ENCODE data around the gene CPZ. TPM values are rescaled to one million over a fixed set of nuclear protein-coding genes. Genes with fewer than 3 reads are reported as not detected.

The CPZ gene
- total RNA-seq, 2 experiments from 2014 or later = not detected

GRCh38 chr4:8549352-8549931, 43.1 kb upstream of the CPZ start:
- DNase-seq (no peak), ATAC-seq (no peak)
- no peak overlapping the region for H3K4me3 Mint-ChIP-seq
- no peaks in the 10 kb centered on the region for H3K4me1 Mint-ChIP-seq
- intact Hi-C loops (cut with DNase I, micrococcal nuclease) = no loop called here
- no peak overlapping the region for H3K27ac Mint-ChIP-seq
- CTCF ChIA-PET = interaction anchor here (1.1 kb wide), 1 partner anchor 80 kb away, joined by 4 read pairs; no protein-coding TSS in a partner anchor
- POLR2A ChIA-PET = no interaction called here
- no peaks in the 10 kb centered on the region for H3K27me3 Mint-ChIP-seq
- H3K36me3 Mint-ChIP-seq (ENCODE audit: low read depth) = no peaks in the 10 kb centered on the region
- no peaks in the 10 kb centered on the region for H3K9me3 Mint-ChIP-seq (ENCODE audit: low read depth)

GRCh38 chr4:8550691-8551090, 41.9 kb upstream of the CPZ start:
- intact Hi-C loops (cut with DNase I, micrococcal nuclease) = no loop called here
- H3K9me3 Mint-ChIP-seq (ENCODE audit: low read depth) = no peaks in the 10 kb centered on the region
- DNase-seq = no peak
- ATAC-seq = no peak
- no peaks in the 10 kb centered on the region for H3K4me1 Mint-ChIP-seq
- ChIA-PET POLR2A (no interaction called here), CTCF (no interaction called here)
- no peaks in the 10 kb centered on the region for H3K27me3 Mint-ChIP-seq
- H3K27ac Mint-ChIP-seq = no peak overlapping the region
- H3K36me3 Mint-ChIP-seq (ENCODE audit: low read depth) = no peaks in the 10 kb centered on the region
- H3K4me3 Mint-ChIP-seq = no peak overlapping the region

- no peaks in the 10 kb centered on the region for H3K4me1 Mint-ChIP-seq
- no peak for DNase-seq
- no peaks in the 10 kb centered on the region for H3K9me3 Mint-ChIP-seq (ENCODE audit: low read depth)
- CTCF ChIA-PET = no interaction called here
- H3K4me3 Mint-ChIP-seq = no peak overlapping the region
- no peak overlapping the region for H3K27ac Mint-ChIP-seq
- ATAC-seq = no peak
- intact Hi-C loops (cut with DNase I, micrococcal nuclease) = no loop called here
- no peaks in the 10 kb centered on the region for H3K36me3 Mint-ChIP-seq (ENCODE audit: low read depth)
- POLR2A ChIA-PET = no interaction called here
- no peaks in the 10 kb centered on the region for H3K27me3 Mint-ChIP-seq
Observed at GRCh38 chr4:8552024-8552423, 40.5 kb upstream of the CPZ start.

GRCh38 chr4:8552581-8553205, 39.9 kb upstream of the CPZ start:
- DNase-seq (no peak), ATAC-seq (no peak)
- ChIA-PET POLR2A (no interaction called here), CTCF (no interaction called here)
- Mint-ChIP-seq H3K4me1 (no peaks in the 10 kb centered on the region), H3K27ac (no peak overlapping the region), H3K27me3 (no peaks in the 10 kb centered on the region), H3K4me3 (no peak overlapping the region), H3K9me3 (ENCODE audit: low read depth) (no peaks in the 10 kb centered on the region), H3K36me3 (ENCODE audit: low read depth) (no peaks in the 10 kb centered on the region)
- intact Hi-C loops (cut with DNase I, micrococcal nuclease) = no loop called here

- Mint-ChIP-seq H3K4me1 (no peaks in the 10 kb centered on the region), H3K9me3 (ENCODE audit: low read depth) (no peaks in the 10 kb centered on the region), H3K27me3 (no peaks in the 10 kb centered on the region), H3K4me3 (no peak overlapping the region), H3K27ac (no peak overlapping the region), H3K36me3 (ENCODE audit: low read depth) (no peaks in the 10 kb centered on the region)
- POLR2A ChIA-PET = no interaction called here
- CTCF ChIA-PET = interaction anchor here (0.6 kb wide), 1 partner anchor 35 kb away, joined by 3 read pairs; no protein-coding TSS in a partner anchor
- intact Hi-C loops (cut with DNase I, micrococcal nuclease) = no loop called here
- DNase-seq (no peak), ATAC-seq (no peak)
Observed at GRCh38 chr4:8553216-8553615, 39.3 kb upstream of the CPZ start.

GRCh38 chr4:8553991-8554405, 38.6 kb upstream of the CPZ start:
- CTCF ChIA-PET = no interaction called here
- H3K27me3 Mint-ChIP-seq = no peaks in the 10 kb centered on the region
- intact Hi-C loops (cut with DNase I, micrococcal nuclease) = no loop called here

GRCh38 chr4:8554555-8555100, 37.9 kb upstream of the CPZ start:
- no peak for ATAC-seq
- Mint-ChIP-seq H3K27ac (no peak overlapping the region), H3K27me3 (no peaks in the 10 kb centered on the region), H3K4me1 (no peaks in the 10 kb centered on the region), H3K4me3 (no peak overlapping the region), H3K36me3 (ENCODE audit: low read depth) (no peaks in the 10 kb centered on the region), H3K9me3 (ENCODE audit: low read depth) (no peaks in the 10 kb centered on the region)
- ChIA-PET CTCF (no interaction called here), POLR2A (interaction anchor here (0.7 kb wide), 1 partner anchor 173 kb away, joined by 3 read pairs; no protein-coding TSS in a partner anchor)
- intact Hi-C loops (cut with DNase I, micrococcal nuclease) = no loop called here
- no peak for DNase-seq

More at GRCh38 chr4:8553991-8554405, 38.6 kb upstream of the CPZ start:
- Mint-ChIP-seq H3K9me3 (ENCODE audit: low read depth) (no peaks in the 10 kb centered on the region), H3K4me1 (no peaks in the 10 kb centered on the region), H3K36me3 (ENCODE audit: low read depth) (no peaks in the 10 kb centered on the region), H3K27ac (no peak overlapping the region), H3K4me3 (no peak overlapping the region)
- ATAC-seq (no peak), DNase-seq (no peak)
- POLR2A ChIA-PET = no interaction called here

- Mint-ChIP-seq H3K4me1 (no peaks in the 10 kb centered on the region), H3K27ac (no peak overlapping the region), H3K9me3 (ENCODE audit: low read depth) (no peaks in the 10 kb centered on the region), H3K36me3 (ENCODE audit: low read depth) (no peaks in the 10 kb centered on the region), H3K4me3 (no peak overlapping the region), H3K27me3 (no peaks in the 10 kb centered on the region)
- CTCF ChIA-PET = no interaction called here
- DNase-seq = no peak
- no peak for ATAC-seq
- intact Hi-C loops (cut with DNase I, micrococcal nuclease) = no loop called here
- POLR2A ChIA-PET = no interaction called here
Observed at GRCh38 chr4:8555716-8556115, 36.8 kb upstream of the CPZ start.

- ATAC-seq = no peak
- H3K4me1 Mint-ChIP-seq = no peaks in the 10 kb centered on the region
- H3K27me3 Mint-ChIP-seq = peaks cover 1% of the 10 kb centered on the region
- no peaks in the 10 kb centered on the region for H3K9me3 Mint-ChIP-seq (ENCODE audit: low read depth)
- H3K27ac Mint-ChIP-seq = no peak overlapping the region
- H3K36me3 Mint-ChIP-seq (ENCODE audit: low read depth) = no peaks in the 10 kb centered on the region
- ChIA-PET POLR2A (no interaction called here), CTCF (interaction anchor here (0.7 kb wide), 1 partner anchor 1742 kb away, joined by 3 read pairs; no protein-coding TSS in a partner anchor)
- intact Hi-C loops (cut with DNase I, micrococcal nuclease) = no loop called here
- H3K4me3 Mint-ChIP-seq = no peak overlapping the region
- no peak for DNase-seq
Observed at GRCh38 chr4:8556341-8557150, 36.0 kb upstream of the CPZ start.

GRCh38 chr4:8557151-8558076, 35.2 kb upstream of the CPZ start:
- DNase-seq = no peak
- intact Hi-C loops (cut with DNase I, micrococcal nuclease) = no loop called here
- Mint-ChIP-seq H3K4me1 (no peaks in the 10 kb centered on the region), H3K27me3 (peaks cover 2% of the 10 kb centered on the region), H3K9me3 (ENCODE audit: low read depth) (no peaks in the 10 kb centered on the region), H3K4me3 (no peak overlapping the region), H3K27ac (no peak overlapping the region), H3K36me3 (ENCODE audit: low read depth) (no peaks in the 10 kb centered on the region)
- ChIA-PET POLR2A (no interaction called here), CTCF (interaction anchor here (0.7 kb wide), 1 partner anchor 1741 kb away, joined by 3 read pairs; no protein-coding TSS in a partner anchor)
- ATAC-seq = no peak

Measured in activated CD4-positive, alpha-beta T cell treated with anti-CD3 and anti-CD28 coated beads for 36 hours (primary cell).